Activated CD8-positive, alpha-beta memory T cell treated with anti-CD3 and anti-CD28 coated beads, Interleukin-2, amount 50 U/mL, for 24 hours (primary cell): ENCODE results near the gene OR52K2.
"Not testable (repeated sequence)": the region's sequence is repeated elsewhere in the genome, so short reads cannot be mapped to it uniquely, and the experiment has no call there.

Experiments used
- DNase-seq: peaks from one replicate; pipeline ENCODE4 v3.0.0-alpha.2; 2020; ENCODE audit errors: extremely low read depth

OR52K2 gene

DNA sequence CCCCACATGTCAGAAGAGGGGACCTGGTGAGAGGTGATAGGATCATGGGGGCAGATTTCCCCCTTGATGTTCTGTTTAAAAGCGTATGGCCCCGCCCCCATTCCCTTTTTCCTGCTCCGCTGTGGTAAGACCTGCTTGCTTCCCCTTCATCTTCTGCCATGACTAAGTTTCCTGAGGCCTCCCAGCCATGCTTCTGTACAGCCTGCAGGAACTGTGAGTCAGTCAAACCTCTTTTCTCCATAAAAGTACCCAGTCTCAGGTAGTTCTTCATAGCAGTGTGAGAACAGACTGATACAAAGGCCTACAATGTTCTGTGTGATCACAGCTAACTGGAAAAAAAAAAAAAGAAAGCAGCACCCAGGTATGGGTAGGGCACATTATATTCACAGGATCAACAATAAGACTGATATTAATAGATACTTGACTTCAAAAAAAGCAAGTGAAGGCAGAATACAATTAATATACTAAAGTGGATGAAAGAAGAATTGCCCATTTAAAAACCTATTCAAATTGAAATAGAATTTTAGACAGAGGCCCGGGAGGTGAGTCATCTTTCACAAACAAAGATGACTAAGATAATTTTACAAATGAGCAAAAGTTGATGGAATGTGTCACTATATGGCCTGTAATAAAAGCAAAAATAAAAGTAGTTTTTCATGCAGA lies 31.6 kb downstream of the OR52K2 start:
- DNase-seq, result no peak

DNA sequence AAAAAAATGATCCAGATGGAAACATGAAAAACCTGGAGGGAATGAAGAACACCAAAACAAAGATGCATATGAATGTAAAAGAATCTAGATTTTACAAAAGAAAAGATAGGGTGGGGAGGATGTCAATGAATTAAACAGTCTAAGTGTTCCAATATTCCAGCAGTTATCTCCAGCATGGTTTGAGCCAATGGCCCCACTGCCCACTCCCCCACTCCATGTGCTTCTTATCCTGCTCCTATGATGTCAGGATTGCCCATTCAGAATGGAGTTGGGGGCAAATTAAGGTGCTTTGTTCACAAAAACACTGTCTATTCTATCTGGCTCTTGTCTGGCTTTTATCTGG lies 32.1 kb downstream of the OR52K2 start:
- no peak for DNase-seq

- DNase-seq, result no peak
These were observed 33.4 kb downstream of the OR52K2 start, which contains the start of gene OR52K1 for GRCh38 chr11:4482445-4482844. OR52K1 (plus strand) TSS chr11:4482646; CDS start chr11:4488901, 6,255 bp downstream.

GRCh38 chr11:4484310-4484709 lies 35.2 kb downstream of the OR52K2 start:
- no peak for DNase-seq

DNA sequence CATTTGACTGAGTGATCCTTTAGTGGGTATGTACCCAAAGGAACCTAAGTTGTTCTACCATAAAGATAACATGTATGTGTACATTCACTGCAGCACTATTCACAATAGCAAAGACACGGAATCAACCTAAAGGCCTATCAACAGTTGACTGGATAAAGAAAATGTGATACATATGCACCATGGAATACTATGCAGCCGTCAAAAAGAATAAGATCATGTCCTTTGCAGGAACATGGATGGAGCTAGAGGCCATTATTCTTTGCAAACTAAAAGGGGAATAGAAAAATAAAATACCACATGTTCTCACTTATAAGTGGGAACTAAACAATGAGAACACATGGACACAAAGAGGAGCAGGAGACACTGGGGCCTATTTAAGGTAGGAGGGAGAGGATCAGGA lies 42.3 kb downstream of the OR52K2 start:
- not testable (repeated sequence) for DNase-seq

DNA sequence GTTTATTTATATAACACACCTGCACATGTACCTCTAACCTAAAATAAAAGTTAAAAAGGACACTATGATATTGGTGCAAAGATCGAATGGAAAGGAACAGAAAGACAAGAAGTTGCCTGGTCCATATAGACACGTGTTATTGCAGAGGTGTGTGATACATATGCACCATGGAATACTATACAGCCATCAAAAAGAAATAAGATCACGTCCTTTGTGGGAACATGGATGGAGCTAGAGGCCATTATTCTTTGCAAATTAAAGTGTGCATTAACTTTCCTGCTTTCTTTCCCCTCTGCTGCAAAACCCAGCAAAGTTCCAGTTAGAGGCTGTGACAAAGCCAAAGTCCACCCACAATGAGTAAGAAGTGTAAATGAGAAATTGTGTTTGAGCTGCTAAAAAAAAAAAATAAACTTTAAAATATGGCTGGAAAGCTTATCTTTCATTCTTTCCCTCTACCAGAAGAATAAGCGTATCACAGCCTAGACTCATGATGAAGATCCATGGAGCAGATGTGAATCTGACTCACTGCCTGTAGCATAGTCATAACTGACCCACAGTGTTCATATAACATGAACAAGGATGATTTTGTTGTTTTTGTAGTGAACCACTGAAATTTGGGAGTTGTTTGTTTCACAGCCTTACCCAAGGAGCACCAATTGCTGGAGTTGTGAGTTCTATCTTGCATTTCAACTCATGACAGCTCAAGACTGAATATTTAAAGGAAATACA lies 42.9 kb downstream of the OR52K2 start:
- DNase-seq, result no peak

- no peak for DNase-seq
These were observed 44.4 kb downstream of the OR52K2 start for GRCh38 chr11:4493480-4493818.

DNA sequence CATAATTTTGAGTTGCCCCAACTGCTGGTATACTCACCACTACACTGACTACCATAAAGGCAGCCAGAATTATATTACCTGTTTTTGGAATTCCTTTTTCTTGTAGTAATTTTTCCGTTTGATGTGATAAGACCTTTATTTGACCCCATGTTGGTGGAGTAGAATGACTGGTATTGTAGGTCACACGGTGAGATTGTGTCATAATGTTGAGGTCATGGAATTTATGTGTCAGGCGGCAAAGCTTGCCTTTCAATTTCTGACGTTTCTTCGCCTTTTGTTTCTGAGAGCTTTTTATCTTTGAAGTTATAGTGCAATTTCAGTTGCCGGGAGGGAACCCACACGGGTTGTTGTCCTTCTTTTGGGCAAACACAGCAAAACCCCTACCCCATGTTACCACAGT lies 46.4 kb downstream of the OR52K2 start:
- DNase-seq, result no peak

DNA sequence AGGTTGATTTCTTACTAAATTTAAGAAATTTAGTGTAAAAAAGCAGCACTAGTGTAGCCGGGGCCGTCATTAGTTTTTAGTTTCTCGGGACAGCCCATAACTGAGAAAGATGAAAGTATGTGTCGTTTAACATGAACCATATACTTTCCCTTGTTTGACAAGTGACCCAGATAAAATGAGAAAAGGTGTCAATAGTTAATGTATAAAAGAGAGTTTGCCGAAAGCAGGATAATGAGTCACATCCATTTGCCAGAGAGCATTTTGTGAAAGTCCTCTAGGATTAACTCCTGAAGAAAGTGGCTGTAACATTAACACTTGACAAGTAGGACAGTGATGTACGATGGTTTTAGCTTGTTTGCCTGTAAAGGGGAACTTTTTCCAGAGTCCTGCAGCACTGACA lies 46.9 kb downstream of the OR52K2 start:
- no peak for DNase-seq

DNA sequence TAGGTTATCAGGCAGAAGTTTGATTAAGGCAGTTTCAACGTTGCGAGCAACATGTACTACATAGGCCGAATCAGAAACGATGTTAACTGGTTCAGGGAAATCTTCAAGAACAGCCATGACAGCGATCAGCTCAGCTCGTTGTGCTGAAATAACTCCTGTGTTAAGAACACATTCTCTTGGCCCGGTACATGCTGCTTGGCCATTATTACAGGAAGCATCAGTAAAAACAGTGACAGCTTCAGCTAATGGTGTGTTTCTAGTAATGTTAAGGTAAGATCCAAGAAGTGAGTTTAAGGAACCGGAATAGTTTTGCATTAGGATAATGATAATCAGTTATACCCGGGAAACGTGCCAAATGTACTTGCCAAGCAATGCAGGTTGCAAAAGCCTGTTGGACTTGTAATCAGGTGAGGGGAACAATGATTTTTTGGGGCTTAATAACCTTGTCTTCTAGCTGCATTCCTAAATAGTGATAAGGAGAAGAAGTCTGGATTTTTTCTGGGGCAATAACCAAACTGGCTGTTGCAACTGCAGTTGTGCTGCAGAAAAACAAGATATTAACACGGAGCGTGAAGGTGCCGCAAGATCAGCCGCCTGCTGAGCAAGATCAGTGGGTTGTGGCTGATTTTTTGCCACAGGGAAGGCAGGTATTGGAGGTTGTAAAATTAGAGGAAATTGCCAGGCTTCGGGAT lies 47.6 kb downstream of the OR52K2 start:
- DNase-seq, result no peak
